PFSK-1 (cell line): ENCODE measurements around the gene WDR64.

Experiments used
- FOXP2 ChIP-seq: optimal IDR thresholded peaks from 2 replicates; pipeline ENCODE3; 2011; ENCODE audit warnings: borderline replicate concordance, control low read depth, inconsistent platforms; ENCODE audit not compliant: insufficient read depth; ENCODE audit errors: extremely low read length, extremely low read depth
- POLR2AphosphoS5 ChIP-seq: IDR thresholded peaks from 2 replicates; pipeline ENCODE4 v1.6.1; 2012; ENCODE audit warnings: low read depth, mild to moderate bottlenecking, control low read depth, low read length, moderate library complexity
- REST ChIP-seq, 2 experiments: IDR thresholded peaks; 2 replicates each; pipeline versions ENCODE4 v1.6.1 to v1.8.0; 2011 to 2012; ENCODE audit warnings: low read depth in 2 of 2, low read length in 2 of 2, control low read depth in 1 of 2, inconsistent platforms in 1 of 2, mild to moderate bottlenecking in 1 of 2, moderate library complexity in 1 of 2; ENCODE audit not compliant: insufficient read depth in 1 of 2
- SIN3A ChIP-seq: IDR thresholded peaks from 2 replicates; pipeline ENCODE4 v1.6.1; 2012; ENCODE audit warnings: mild to moderate bottlenecking, low read length, moderate library complexity, borderline replicate concordance; ENCODE audit not compliant: insufficient read depth
- TAF1 ChIP-seq: IDR thresholded peaks from 2 replicates; pipeline ENCODE4 v1.6.1; 2012; ENCODE audit warnings: low read length, control low read depth, borderline replicate concordance; ENCODE audit not compliant: insufficient read depth

Gene WDR64

GRCh38 chr1:241817956-241818612 is 166.0 kb downstream of the WDR64 start:
- no peak for TF ChIP-seq SIN3A

GRCh38 chr1:241819340-241819866 is 167.3 kb downstream of the WDR64 start:
- TF ChIP-seq SIN3A (no peak), TAF1 (no peak), POLR2AphosphoS5 (no peak), FOXP2 (no peak), REST (IDR thresholded peaks at IDR 0.05; ENCODE audit: insufficient read depth in 1 of 2, low read depth in 2 of 2, low read length in 2 of 2) (no peak)

GRCh38 chr1:241821363-241821762 is 169.3 kb downstream of the WDR64 start:
- TF ChIP-seq FOXP2, result no peak
- no peak for TF ChIP-seq POLR2AphosphoS5
- no peak for TF ChIP-seq SIN3A
- no peak for TF ChIP-seq TAF1
- no peak for TF ChIP-seq REST (IDR thresholded peaks at IDR 0.05; ENCODE audit: insufficient read depth in 1 of 2, low read depth in 2 of 2, low read length in 2 of 2)

GRCh38 chr1:241822846-241823245 is 170.8 kb downstream of the WDR64 start:
- TF ChIP-seq FOXP2, result no peak
- no peak for TF ChIP-seq POLR2AphosphoS5
- no peak for TF ChIP-seq REST (IDR thresholded peaks at IDR 0.05; ENCODE audit: insufficient read depth in 1 of 2, low read depth in 2 of 2, low read length in 2 of 2)
- TF ChIP-seq TAF1, result no peak
- no peak for TF ChIP-seq SIN3A

GRCh38 chr1:241823925-241824324 is 171.8 kb downstream of the WDR64 start:
- TF ChIP-seq SIN3A, result no peak
- no peak for TF ChIP-seq FOXP2
- TF ChIP-seq TAF1, result no peak
- TF ChIP-seq POLR2AphosphoS5, result no peak
- TF ChIP-seq REST (IDR thresholded peaks at IDR 0.05; ENCODE audit: insufficient read depth in 1 of 2, low read depth in 2 of 2, low read length in 2 of 2), result no peak
